SK-N-SH (cell line): ENCODE results near the gene SCAPER. TPM values are rescaled to one million over a fixed set of nuclear protein-coding genes. Genes with fewer than 3 reads are reported as not detected.
"Not testable (repeated sequence)": the region's sequence is repeated elsewhere in the genome, so short reads cannot be mapped to it uniquely, and the experiment has no call there.

Source experiments
- CTCF ChIA-PET: fragments of 300-600, 350-600 bp; formaldehyde crosslinking; extraction: SDS; loops from one replicate; lab custom pipeline; 2021; lab: Yijun Ruan, JAX
- POLR2A ChIA-PET: fragments of 350-600 bp; sonication (Branson Sonifier 250); formaldehyde crosslinking; extraction: SDS; loops from one replicate; lab custom pipeline; 2020; ENCODE audit warnings: antibody characterized with exemption, inconsistent platforms; lab: Yijun Ruan, JAX
- DNase-seq: peaks from one replicate; pipeline ENCODE4 v3.0.0; 2012
- H2AFZ ChIP-seq: fragments of 200-600 bp; sonication (generic); 2 replicates; pipeline ENCODE4 v1.8.1; 2016; ENCODE audit warnings: antibody characterized with exemption, mild to moderate bottlenecking, low read depth
- H3F3A ChIP-seq: fragments of 200-600 bp; sonication (generic); replicated peaks from 2 replicates; pipeline ENCODE3; 2016; ENCODE audit warnings: antibody characterized with exemption, mild to moderate bottlenecking; ENCODE audit not compliant: insufficient read depth
- H3K27ac ChIP-seq, 2 experiments: fragments of 200-500 bp in 1 of 2; fragments of 200-600 bp in 1 of 2; sonication (Bioruptor generic) in 1 of 2; sonication (generic), shearing (Covaris generic) in 1 of 2; 2 replicates each; pipeline versions ENCODE4 v1.5.1 to v1.6.1; 2014 to 2016; ENCODE audit warnings: low read depth in 2 of 2, inconsistent platforms in 1 of 2, low read length in 1 of 2, mild to moderate bottlenecking in 1 of 2, mixed read lengths in 1 of 2
- H3K27me3 ChIP-seq: fragments of 200-600 bp; sonication (generic), shearing (Covaris generic); 2 replicates; pipeline ENCODE4 v1.6.1; 2016; ENCODE audit warnings: mixed run types; ENCODE audit not compliant: insufficient read depth
- H3K36me3 ChIP-seq, 2 experiments: fragments of 200-500 bp in 1 of 2; fragments of 200-600 bp in 1 of 2; sonication (Bioruptor generic) in 1 of 2; sonication (generic) in 1 of 2; replicated peaks in 1 of 2; 2 replicates each; pipeline versions ENCODE3 to v1.5.1; 2014 to 2016; ENCODE audit warnings: low read length in 1 of 2, mild to moderate bottlenecking in 1 of 2; ENCODE audit not compliant: insufficient read depth in 2 of 2, control insufficient read depth in 1 of 2
- H3K4me1 ChIP-seq, 2 experiments: fragments of 200-500 bp in 1 of 2; fragments of 200-600 bp in 1 of 2; sonication (Bioruptor generic) in 1 of 2; sonication (generic), shearing (Covaris generic) in 1 of 2; 2 replicates each; pipeline versions ENCODE4 v1.5.1 to v1.6.1; 2014 to 2016; ENCODE audit warnings: low read depth in 1 of 2, low read length in 1 of 2, mixed run types in 1 of 2; ENCODE audit not compliant: insufficient read depth in 2 of 2, control insufficient read depth in 1 of 2
- H3K4me2 ChIP-seq: fragments of 200-600 bp; sonication (generic), shearing (Covaris generic); 2 replicates; pipeline ENCODE4 v1.6.1; 2017; ENCODE audit warnings: mixed run types
- H3K4me3 ChIP-seq, 2 experiments: fragments of 200-500 bp in 1 of 2; fragments of 200-600 bp in 1 of 2; sonication (Bioruptor generic) in 1 of 2; sonication (generic), shearing (Covaris generic) in 1 of 2; 2 replicates each; pipeline versions ENCODE4 v1.5.1 to v1.8.1; 2014 to 2016; ENCODE audit warnings: low read depth in 2 of 2, inconsistent platforms in 1 of 2, low read length in 1 of 2, mild to moderate bottlenecking in 1 of 2, mixed read lengths in 1 of 2, moderate library complexity in 1 of 2
- H3K79me2 ChIP-seq: fragments of 200-600 bp; sonication (generic); 2 replicates; pipeline ENCODE4 v1.8.1; 2017; ENCODE audit warnings: mild to moderate bottlenecking; ENCODE audit not compliant: insufficient read depth
- H3K9ac ChIP-seq: fragments of 200-600 bp; sonication (generic); 2 replicates; pipeline ENCODE4 v1.6.1; 2017; ENCODE audit warnings: mixed run types
- H3K9me2 ChIP-seq: fragments of 200-600 bp; sonication (generic); 2 replicates; pipeline ENCODE4 v1.6.1; 2017; ENCODE audit warnings: mixed run types
- H3K9me3 ChIP-seq: fragments of 200-600 bp; sonication (generic); 2 replicates; pipeline ENCODE4 v1.6.1; 2017; ENCODE audit warnings: mixed run types, mild to moderate bottlenecking, moderate library complexity
- H4K20me1 ChIP-seq: fragments of 200-600 bp; sonication (generic); 2 replicates; pipeline ENCODE4 v1.6.1; 2017; ENCODE audit warnings: mild to moderate bottlenecking, mixed run types; ENCODE audit not compliant: insufficient read depth
- ELF1 ChIP-seq: IDR thresholded peaks from 2 replicates; pipeline ENCODE4 v1.4.0; 2012
- EZH2phosphoT487 ChIP-seq: fragments of 200-600 bp; sonication (generic); IDR thresholded peaks from 2 replicates; pipeline ENCODE4 v1.6.1; 2017; ENCODE audit warnings: low read depth, mixed run types, mild to moderate bottlenecking, antibody characterized with exemption, moderate library complexity, borderline replicate concordance
- FOXJ3 ChIP-seq: sonication (generic); formaldehyde crosslinking; IDR thresholded peaks from 2 replicates; pipeline ENCODE4 v1.5.1; 2020; ENCODE audit warnings: mild to moderate bottlenecking, missing genetic modification reagents
- FOXM1 ChIP-seq: IDR thresholded peaks from 2 replicates; pipeline ENCODE4 v1.4.0; 2012; ENCODE audit warnings: low read depth, mild to moderate bottlenecking
- JUND ChIP-seq: IDR thresholded peaks from 2 replicates; pipeline ENCODE4 v1.4.0; 2012
- MXI1 ChIP-seq: IDR thresholded peaks from 2 replicates; pipeline ENCODE4 v1.6.1; 2012; ENCODE audit warnings: mild to moderate bottlenecking, low read depth, low read length, improper control_type of control experiment
- NRF1 ChIP-seq: IDR thresholded peaks from 2 replicates; pipeline ENCODE4 v1.6.1; 2012; ENCODE audit warnings: low read depth, mild to moderate bottlenecking, low read length
- RAD21 ChIP-seq: IDR thresholded peaks from 2 replicates; pipeline ENCODE4 v1.6.1; 2012; ENCODE audit warnings: mild to moderate bottlenecking, low read length
- RCOR1 ChIP-seq: fragments of 150-350 bp; IDR thresholded peaks from 2 replicates; pipeline ENCODE4 v1.6.1; 2017; ENCODE audit warnings: antibody characterized with exemption, low read length
- SMC3 ChIP-seq: IDR thresholded peaks from 2 replicates; pipeline ENCODE4 v1.6.1; 2012; ENCODE audit warnings: low read depth, low read length, improper control_type of control experiment
- TAF1 ChIP-seq: IDR thresholded peaks from 2 replicates; pipeline ENCODE4 v1.6.1; 2012; ENCODE audit warnings: low read depth, mild to moderate bottlenecking, low read length, moderate library complexity, borderline replicate concordance
- WGBS: methylation state at CpG from one replicate; pipeline ENCODE4 v1.1.6; 2017; ENCODE audit warnings: low lambda C conversion rate; 5-methylcytosine and 5-hydroxymethylcytosine counted together
- polyA plus RNA-seq, 3 experiments: library from polyadenylated mRNA; depleted of rRNA; stranded (reverse); fragments of >200 nt; gene quantifications; 2 replicates each; pipeline ENCODE4 v1.2.3, GENCODE V29; 2012
- TF ChIP-seq, protein P1 (sequence below): IDR thresholded peaks from 2 replicates; pipeline ENCODE4 v1.4.0; 2012; ENCODE audit warnings: low read depth, borderline replicate concordance
- TF ChIP-seq, protein P2 (sequence below): IDR thresholded peaks from 2 replicates; pipeline ENCODE4 v1.6.1; 2012; ENCODE audit warnings: mild to moderate bottlenecking, low read depth, low read length, moderate library complexity
- TF ChIP-seq, protein P3 (sequence below): IDR thresholded peaks from 2 replicates; pipeline ENCODE4 v1.4.0; 2012; ENCODE audit warnings: low read depth, borderline replicate concordance
- TF ChIP-seq, protein P4 (sequence below): IDR thresholded peaks from 2 replicates; pipeline ENCODE4 v1.4.0; 2012; ENCODE audit warnings: low read depth
- TF ChIP-seq, protein P5 (sequence below): fragments of 150-350 bp; IDR thresholded peaks from 2 replicates; pipeline ENCODE4 v1.6.1; 2017; ENCODE audit warnings: antibody characterized with exemption, low read length, low read depth, borderline replicate concordance
- TF ChIP-seq, protein P6 (sequence below): fragments of 150-350 bp; IDR thresholded peaks from 2 replicates; pipeline ENCODE4 v1.6.1; 2016; ENCODE audit warnings: mild to moderate bottlenecking, low read depth, low read length

The SCAPER gene
- polyA plus RNA-seq, 1 of the 3 experiments (the other 2 are of a cell fraction), result 1.8 TPM

DNA sequence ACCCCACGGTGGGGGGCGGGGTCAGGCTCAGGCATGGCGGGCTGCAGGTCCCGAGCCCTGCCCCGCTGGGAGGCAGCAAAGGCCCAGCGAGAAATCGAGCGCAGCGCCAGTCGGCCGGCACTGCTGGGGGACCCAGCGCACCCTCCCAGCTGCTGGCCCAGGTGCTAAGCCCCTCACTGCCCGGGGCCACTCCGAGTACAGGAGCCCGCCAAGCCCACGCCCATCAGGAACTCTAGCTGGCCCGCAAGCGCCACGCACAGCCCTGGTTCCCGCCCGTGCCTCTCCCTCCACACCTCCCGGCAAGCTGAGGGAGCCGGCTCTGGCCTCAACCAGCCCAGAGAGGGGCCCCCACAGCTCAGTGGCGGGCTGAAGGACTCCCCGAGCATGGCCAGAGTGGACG lies 29.2 kb downstream of the SCAPER start:
- Histone ChIP-seq H3K79me2 (no peaks in the 10 kb centered on the region; the same call in 1 of the 2 replicates), H3F3A (peaks cover 5% of the 10 kb centered on the region), H3K4me3 (no peak overlapping the region), H3K27ac (no peak overlapping the region), H3K36me3 (peaks cover 2 to 9% of the 10 kb centered on the region in 2 experiments), H3K4me1 (no peaks in the 10 kb centered on the region), H4K20me1 (no peaks in the 10 kb centered on the region), H3K9me3 (no peaks in the 10 kb centered on the region), H3K4me2 (no peak overlapping the region), H2AFZ (no peak overlapping the region), H3K9me2 (no peaks in the 10 kb centered on the region), H3K27me3 (no peaks in the 10 kb centered on the region), H3K9ac (no peak overlapping the region)
- 93% methylated on average over 16 of the region's 26 CpGs for WGBS
- ChIA-PET CTCF (interaction anchor here (1.8 kb wide), 1 partner anchor 8 kb away, joined by 7 read pairs; no protein-coding TSS in a partner anchor), POLR2A (no interaction called here)
- no peak for DNase-seq
- no peak for TF ChIP-seq MXI1
- no peak for TF ChIP-seq TAF1
- TF ChIP-seq EZH2phosphoT487, result no peak
- no peak for TF ChIP-seq RCOR1
- TF ChIP-seq, protein P1, sequence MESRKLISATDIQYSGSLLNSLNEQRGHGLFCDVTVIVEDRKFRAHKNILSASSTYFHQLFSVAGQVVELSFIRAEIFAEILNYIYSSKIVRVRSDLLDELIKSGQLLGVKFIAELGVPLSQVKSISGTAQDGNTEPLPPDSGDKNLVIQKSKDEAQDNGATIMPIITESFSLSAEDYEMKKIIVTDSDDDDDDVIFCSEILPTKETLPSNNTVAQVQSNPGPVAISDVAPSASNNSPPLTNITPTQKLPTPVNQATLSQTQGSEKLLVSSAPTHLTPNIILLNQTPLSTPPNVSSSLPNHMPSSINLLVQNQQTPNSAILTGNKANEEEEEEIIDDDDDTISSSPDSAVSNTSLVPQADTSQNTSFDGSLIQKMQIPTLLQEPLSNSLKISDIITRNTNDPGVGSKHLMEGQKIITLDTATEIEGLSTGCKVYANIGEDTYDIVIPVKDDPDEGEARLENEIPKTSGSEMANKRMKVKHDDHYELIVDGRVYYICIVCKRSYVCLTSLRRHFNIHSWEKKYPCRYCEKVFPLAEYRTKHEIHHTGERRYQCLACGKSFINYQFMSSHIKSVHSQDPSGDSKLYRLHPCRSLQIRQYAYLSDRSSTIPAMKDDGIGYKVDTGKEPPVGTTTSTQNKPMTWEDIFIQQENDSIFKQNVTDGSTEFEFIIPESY, result no peak
- no peak for TF ChIP-seq FOXM1
- no peak for TF ChIP-seq NRF1
- TF ChIP-seq, protein P2, sequence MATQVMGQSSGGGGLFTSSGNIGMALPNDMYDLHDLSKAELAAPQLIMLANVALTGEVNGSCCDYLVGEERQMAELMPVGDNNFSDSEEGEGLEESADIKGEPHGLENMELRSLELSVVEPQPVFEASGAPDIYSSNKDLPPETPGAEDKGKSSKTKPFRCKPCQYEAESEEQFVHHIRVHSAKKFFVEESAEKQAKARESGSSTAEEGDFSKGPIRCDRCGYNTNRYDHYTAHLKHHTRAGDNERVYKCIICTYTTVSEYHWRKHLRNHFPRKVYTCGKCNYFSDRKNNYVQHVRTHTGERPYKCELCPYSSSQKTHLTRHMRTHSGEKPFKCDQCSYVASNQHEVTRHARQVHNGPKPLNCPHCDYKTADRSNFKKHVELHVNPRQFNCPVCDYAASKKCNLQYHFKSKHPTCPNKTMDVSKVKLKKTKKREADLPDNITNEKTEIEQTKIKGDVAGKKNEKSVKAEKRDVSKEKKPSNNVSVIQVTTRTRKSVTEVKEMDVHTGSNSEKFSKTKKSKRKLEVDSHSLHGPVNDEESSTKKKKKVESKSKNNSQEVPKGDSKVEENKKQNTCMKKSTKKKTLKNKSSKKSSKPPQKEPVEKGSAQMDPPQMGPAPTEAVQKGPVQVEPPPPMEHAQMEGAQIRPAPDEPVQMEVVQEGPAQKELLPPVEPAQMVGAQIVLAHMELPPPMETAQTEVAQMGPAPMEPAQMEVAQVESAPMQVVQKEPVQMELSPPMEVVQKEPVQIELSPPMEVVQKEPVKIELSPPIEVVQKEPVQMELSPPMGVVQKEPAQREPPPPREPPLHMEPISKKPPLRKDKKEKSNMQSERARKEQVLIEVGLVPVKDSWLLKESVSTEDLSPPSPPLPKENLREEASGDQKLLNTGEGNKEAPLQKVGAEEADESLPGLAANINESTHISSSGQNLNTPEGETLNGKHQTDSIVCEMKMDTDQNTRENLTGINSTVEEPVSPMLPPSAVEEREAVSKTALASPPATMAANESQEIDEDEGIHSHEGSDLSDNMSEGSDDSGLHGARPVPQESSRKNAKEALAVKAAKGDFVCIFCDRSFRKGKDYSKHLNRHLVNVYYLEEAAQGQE, result no peak
- no peak for TF ChIP-seq ELF1
- no peak for TF ChIP-seq FOXJ3 (CRISPR knock-in tag)
- TF ChIP-seq JUND, result no peak
- TF ChIP-seq SMC3, result no peak
- TF ChIP-seq RAD21, result no peak
- TF ChIP-seq, protein P3, sequence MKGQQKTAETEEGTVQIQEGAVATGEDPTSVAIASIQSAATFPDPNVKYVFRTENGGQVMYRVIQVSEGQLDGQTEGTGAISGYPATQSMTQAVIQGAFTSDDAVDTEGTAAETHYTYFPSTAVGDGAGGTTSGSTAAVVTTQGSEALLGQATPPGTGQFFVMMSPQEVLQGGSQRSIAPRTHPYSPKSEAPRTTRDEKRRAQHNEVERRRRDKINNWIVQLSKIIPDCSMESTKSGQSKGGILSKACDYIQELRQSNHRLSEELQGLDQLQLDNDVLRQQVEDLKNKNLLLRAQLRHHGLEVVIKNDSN, result no peak
- TF ChIP-seq, protein P4, sequence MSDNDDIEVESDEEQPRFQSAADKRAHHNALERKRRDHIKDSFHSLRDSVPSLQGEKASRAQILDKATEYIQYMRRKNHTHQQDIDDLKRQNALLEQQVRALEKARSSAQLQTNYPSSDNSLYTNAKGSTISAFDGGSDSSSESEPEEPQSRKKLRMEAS, result no peak
- TF ChIP-seq, protein P5, sequence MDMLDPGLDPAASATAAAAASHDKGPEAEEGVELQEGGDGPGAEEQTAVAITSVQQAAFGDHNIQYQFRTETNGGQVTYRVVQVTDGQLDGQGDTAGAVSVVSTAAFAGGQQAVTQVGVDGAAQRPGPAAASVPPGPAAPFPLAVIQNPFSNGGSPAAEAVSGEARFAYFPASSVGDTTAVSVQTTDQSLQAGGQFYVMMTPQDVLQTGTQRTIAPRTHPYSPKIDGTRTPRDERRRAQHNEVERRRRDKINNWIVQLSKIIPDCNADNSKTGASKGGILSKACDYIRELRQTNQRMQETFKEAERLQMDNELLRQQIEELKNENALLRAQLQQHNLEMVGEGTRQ, result no peak
- TF ChIP-seq, protein P6, sequence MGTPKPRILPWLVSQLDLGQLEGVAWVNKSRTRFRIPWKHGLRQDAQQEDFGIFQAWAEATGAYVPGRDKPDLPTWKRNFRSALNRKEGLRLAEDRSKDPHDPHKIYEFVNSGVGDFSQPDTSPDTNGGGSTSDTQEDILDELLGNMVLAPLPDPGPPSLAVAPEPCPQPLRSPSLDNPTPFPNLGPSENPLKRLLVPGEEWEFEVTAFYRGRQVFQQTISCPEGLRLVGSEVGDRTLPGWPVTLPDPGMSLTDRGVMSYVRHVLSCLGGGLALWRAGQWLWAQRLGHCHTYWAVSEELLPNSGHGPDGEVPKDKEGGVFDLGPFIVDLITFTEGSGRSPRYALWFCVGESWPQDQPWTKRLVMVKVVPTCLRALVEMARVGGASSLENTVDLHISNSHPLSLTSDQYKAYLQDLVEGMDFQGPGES, result no peak
- TF ChIP-seq, all 33 proteins: peak for 0

DNA sequence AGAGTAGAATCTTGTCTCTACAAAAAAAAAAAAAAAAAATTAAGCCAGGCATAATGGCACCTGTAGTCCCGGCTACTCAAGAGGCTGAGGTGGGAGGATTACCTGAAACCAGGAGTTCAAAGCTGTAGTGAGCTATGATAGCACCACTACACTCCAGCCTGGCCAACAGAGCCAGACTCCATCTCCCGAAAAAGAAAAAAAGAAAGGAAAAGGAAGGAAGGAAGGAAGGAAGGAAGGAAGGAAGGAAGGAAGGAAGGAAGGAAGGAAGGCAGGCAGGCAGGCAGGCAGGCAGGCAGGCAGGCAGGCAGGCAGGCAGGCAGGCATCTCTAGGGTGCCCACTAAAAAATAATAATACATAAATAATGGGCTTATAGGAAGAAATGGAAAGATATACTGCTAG lies 32.1 kb downstream of the SCAPER start:
- H3K79me2 ChIP-seq, H3K27ac ChIP-seq, H3K4me1 ChIP-seq, H3K27me3 ChIP-seq, H3K4me2 ChIP-seq, POLR2A ChIA-PET, H3K9me3 ChIP-seq, H3F3A ChIP-seq, H3K9ac ChIP-seq, H3K4me3 ChIP-seq, H3K9me2 ChIP-seq, DNase-seq, H4K20me1 ChIP-seq, H2AFZ ChIP-seq, CTCF ChIA-PET: not testable (repeated sequence)
- 84% methylated on average over 2 of the region's 2 CpGs for WGBS
- peaks cover 0 to 14% of the 10 kb centered on the region in 2 experiments for H3K36me3 ChIP-seq
